OCI-M2 (cell line): ENCODE results near the gene GRAMD4.

Experiments used
- DNase-seq: peaks from one replicate; lab custom pipeline; 2025; ENCODE audit not compliant: unreplicated experiment; lab: John Stamatoyannopoulos, UW

Gene GRAMD4, protein sequence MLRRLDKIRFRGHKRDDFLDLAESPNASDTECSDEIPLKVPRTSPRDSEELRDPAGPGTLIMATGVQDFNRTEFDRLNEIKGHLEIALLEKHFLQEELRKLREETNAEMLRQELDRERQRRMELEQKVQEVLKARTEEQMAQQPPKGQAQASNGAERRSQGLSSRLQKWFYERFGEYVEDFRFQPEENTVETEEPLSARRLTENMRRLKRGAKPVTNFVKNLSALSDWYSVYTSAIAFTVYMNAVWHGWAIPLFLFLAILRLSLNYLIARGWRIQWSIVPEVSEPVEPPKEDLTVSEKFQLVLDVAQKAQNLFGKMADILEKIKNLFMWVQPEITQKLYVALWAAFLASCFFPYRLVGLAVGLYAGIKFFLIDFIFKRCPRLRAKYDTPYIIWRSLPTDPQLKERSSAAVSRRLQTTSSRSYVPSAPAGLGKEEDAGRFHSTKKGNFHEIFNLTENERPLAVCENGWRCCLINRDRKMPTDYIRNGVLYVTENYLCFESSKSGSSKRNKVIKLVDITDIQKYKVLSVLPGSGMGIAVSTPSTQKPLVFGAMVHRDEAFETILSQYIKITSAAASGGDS

GRCh38 chr22:46619830-46620501 is at the start of gene GRAMD4:
GRAMD4 (plus strand) TSS chr22:46620386; CDS start chr22:46626800, 6,414 bp downstream.
- no peak for DNase-seq

DNA sequence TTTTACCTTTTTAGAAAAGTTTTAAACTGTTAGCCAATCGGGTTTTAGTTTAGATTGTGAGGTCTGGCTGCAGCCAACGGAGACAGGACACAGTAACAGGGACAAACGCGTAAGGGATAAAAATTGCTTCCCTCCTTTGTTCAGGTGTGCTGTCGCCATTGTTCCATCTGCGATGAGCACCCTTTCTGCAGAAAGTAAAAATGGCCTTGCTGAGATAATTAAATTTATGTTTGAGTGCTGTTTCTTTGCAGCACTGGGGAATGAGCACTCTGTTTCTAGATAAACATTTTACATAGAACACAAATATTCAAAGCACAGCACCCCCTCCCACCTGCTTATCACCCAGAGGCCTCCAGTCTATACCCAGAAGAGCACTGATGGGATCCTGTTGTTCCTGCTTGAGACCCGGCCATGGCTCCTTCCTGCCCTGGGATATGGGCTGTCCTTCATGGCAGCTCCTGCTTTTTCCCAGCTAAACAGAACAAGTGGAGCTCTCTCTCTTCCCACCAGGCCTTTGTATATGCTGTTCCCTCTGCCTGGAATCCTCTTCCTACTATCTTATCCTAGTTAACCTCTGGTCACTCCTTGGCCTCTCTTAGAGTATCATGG is 48.4 kb upstream of the GRAMD4 start:
- no peak for DNase-seq

GRCh38 chr22:46572911-46573780 is 47.0 kb upstream of the GRAMD4 start:
- no peak for DNase-seq

DNA sequence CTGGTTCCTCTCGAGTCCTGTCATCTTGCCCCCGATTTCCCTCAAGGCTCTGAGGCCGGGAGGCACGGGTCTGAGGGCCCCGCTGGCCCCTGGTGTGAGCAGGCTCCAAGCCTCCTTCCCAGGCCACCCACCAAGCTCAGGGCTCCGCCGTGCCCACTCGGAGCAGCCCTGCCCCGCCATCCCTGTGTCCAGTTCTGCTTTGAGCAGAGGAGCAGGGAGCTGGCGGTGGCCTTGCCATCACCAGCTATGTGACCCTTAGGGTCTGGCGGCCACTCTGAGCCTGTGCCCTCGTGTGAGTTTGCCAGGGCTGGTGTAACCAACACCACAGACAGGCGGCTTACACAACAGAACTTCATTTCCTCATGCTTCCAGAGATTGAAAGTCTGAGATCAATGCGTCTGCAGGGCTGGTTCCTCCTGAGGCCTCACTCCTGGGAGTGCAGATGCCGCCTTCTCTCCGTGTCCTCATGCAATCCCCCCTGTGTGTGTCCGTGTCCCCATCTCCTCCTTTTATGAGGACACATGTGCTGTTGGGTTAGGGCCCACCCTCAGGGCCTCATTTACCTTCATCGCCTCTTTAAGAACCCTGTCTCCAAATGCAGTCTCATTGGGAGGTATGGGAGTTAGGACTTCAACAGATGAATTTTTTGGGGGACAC is 46.3 kb upstream of the GRAMD4 start:
- no peak for DNase-seq

DNA sequence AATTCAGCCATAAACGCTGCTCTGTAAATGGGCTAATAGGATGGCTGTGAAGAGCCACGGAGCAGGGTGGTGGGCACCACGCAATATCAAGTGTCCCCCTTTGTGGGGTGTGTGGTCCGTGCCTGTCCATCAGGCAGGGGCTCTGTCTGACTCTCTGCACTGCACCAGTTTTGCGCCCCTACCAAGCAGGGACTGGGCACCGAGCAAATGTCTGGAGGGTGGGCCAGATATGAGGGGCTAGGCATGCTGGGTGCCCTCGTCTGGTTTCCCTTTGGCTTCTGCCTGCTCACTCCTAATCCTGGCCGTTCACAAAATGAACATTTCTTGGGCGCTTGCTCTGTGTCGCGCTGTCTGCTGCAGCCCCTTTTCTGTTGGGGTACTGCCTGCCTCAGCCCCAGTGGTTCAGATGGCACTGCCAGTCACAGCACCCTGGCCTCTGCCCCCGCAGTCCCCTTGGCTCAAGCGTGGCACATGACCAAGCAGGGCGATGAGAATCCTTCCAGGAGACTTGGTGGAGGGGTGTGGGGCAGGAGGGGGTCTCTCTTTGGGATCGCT is 45.7 kb upstream of the GRAMD4 start:
- no peak for DNase-seq

DNA sequence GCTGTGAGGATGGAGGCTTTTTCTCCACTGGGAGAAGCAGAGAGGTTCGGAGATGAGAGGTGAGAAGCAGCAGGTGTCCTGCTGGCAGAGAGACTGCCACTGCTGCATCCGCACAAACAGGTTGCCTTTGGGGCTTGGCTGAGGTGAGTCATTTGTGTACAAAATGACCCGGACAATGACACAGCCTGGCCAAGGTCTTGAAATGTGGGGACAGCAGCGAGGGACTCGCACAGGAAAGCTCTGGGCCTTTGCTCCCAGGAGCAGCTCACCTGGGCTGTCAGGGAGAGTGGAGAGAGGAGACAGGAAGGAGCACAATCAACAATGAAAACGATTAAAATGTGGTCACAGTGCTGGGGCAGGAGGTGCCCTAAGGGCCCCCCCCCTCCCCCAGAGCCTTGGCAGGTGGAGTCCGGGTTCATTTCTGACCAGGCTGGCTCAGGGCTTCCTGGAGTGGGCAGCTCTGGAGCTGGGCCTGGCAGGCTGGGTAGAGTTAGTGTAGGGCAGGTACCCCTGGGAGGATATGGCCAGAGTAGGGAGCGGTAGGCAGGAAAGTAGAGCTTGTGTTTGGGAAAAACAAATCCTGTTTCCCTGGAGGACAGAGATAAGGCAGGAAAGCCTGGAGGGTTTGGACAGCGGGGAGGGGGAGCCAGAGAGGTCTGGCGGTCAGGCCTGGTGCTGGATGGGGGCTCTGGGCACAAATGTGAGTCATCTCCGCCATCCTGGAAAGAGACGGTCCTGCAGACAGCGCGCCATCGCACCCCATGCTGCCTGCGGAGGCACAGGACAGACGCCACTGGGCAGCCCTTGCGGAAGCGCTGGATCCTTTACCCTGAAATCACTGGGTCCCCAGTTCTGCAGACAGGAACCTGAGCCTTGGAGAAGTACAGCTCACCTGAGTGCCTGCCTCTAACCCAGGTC is 44.9 kb upstream of the GRAMD4 start:
- no peak for DNase-seq

DNA sequence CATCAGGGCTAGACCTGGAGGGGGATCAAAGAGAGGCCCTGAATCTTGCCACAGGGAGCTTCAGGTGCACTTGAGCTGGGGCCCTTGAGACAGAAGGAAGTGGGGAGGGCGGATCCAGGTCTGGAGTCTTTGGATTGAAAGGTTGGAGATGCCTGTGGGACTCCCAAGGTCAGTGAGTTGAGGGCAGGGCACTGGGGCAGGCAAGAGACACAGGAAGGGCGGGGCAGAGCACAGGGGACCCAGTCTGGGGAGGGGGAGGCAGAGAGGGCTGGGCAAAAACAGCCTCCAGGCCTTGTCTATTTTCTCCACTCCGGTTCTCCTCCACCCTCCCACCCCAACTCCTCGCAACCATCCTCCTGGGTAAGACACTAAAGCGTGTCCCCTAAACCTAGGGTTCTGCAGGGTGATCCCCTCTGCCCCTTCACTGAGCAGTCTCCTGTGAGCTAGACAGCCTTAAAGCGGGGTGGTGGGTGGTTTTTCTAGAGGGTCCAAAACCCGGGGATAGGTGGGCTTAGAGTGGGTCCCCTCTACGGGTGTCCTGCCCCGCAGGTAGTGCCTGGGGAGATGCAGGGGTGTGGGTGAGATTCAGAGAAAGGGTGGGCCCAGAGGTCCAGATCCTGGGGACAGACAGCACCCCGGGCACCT is 44.2 kb upstream of the GRAMD4 start:
- DNase-seq = no peak

DNA sequence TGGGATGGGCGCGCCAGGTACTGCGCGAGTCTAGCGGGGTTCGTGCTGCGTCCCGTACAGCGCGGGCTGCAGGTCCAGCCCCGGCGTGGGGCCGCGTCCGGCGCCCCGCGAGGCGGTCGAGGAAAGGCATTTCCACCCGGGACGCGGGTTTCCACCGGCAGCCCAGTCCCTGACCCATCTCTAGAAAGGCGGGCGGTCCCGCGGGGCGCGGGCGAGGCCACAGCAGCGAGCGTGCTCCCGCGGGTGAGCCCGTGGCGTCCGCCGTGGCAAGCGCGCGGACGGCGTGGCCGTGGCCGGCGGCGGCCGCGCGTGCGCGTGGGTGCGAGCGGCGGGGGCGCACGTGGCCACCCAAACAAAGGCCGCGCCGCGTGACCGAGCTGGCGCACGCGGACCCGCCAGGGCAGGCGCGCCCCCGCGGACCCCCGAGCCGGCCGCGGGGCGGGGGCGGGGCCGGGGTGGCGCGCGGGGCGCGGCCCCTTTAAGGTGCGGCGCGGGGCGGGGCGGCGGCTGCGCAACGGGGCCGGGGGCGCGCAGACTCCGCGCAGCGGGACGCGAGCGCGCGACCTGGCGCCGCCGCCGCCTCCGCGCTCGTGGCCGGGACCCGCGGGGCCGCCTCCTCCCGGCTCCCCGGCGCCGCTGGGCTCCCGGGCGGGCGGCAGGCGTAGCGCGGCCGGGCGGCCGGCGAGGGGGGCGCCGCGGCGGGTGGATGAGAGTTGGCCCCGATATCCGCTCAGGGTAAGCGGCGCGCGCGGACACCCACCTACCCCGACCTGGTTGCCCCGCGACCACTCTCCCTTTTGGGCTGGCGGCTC is 43.4 kb upstream of the GRAMD4 start:
- DNase-seq = no peak

GRCh38 chr22:46577368-46578249 is 42.6 kb upstream of the GRAMD4 start:
- DNase-seq = no peak

DNA sequence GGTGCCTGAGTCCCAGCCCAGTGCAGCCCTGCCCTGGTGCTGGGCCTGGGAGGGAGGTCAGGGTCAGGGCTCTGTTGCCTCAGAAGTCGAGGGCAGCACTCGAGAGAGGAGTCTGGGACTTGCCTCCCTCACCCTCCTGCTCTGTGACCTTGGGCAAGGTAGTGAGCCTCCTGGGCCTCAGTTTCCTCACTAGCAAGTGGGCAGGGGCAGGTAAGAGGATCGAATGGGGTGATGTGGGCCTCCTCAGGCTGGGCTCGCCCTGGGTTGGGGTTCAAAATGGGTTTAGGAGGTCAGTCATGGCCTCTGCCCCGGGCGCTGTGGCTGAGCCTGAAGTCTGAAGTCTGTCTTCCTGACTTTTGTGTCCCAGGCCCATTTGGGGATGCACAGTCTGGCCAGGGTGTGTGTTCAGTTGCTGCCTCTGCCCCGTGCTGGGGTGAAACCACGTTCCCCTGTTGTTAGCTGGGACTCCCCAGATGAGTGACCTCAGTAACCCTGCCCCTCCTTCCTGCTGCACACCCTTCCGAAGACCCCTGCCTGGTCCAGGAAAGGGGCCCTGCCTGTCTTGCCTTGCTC is 41.8 kb upstream of the GRAMD4 start:
- DNase-seq = no peak

- DNase-seq = no peak
These were observed 41.2 kb upstream of the GRAMD4 start for GRCh38 chr22:46578824-46579561.

GRCh38 chr22:46579751-46580449 is 40.3 kb upstream of the GRAMD4 start:
- DNase-seq = no peak

- no peak for DNase-seq
These were observed 39.1 kb upstream of the GRAMD4 start for GRCh38 chr22:46580940-46581537.

GRCh38 chr22:46581538-46582244 is 38.5 kb upstream of the GRAMD4 start:
- no peak for DNase-seq
